RPMI7951 (cell line): ENCODE measurements around the gene MAML3. TPM values are rescaled to one million over a fixed set of nuclear protein-coding genes. Genes with fewer than 3 reads are reported as not detected.

ENCODE experiments used
- DNase-seq: peaks from one replicate; pipeline ENCODE4 v3.0.0-alpha.2; 2012; ENCODE audit warnings: low read depth
- total RNA-seq: library from RNA; depleted of rRNA; stranded (reverse); fragments of >200 nt; shearing (Covaris generic); gene quantifications from 2 replicates; pipeline ENCODE4 v1.2.3, GENCODE V29; 2014

Gene MAML3
- total RNA-seq, 1 experiment from 2014 or later, result 3.2 TPM

DNA sequence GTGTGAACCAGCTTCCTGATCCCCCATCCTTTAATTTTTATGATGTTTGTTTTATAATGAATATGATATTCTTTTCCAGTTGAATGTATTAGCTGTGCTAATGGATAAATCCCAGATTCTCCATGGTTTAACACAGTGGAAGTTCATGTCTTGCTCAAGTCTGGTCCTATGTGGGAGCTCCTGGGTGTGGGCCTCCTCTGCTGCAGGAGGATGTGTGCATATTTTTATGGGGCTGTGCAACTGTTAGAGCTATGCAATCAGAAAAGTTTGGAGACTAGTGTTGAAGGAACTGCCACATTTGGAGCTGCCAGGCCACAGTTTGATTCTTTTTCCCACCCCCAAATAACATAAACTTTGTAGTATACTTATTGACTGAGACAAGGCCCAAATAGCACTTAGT, 463.6 kb downstream of the MAML3 start:
- DNase-seq, result no peak

DNA sequence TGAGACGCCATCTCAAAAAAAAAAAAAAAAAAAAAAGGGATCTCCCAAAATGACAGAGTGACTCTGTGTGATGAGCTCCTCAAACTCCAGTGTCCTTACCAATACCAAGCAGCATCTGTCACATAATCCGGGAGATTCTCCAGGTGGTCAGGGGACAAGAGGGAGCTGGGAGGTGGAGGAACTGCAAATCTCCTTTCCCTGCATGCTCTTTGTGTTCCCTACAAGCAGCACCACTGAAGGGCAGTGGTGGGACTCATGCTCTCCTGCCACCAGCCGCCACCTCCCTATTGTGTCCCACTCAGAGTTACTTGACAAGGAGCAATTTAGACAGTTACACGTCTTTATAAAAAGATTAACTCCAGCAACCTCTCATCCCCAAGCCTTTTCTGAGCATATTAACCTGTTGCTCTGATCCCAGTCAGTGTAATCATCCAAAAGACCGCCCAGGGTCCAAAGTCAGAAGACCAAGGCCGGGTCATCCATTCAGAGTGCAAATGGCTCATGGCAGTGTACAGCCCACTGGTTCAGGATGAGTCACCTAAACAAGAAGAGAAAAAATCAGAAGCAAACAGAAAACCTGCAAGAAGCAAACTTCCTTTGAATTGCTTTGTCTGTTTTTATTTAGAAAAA, 464.8 kb downstream of the MAML3 start:
- DNase-seq, result no peak

DNA sequence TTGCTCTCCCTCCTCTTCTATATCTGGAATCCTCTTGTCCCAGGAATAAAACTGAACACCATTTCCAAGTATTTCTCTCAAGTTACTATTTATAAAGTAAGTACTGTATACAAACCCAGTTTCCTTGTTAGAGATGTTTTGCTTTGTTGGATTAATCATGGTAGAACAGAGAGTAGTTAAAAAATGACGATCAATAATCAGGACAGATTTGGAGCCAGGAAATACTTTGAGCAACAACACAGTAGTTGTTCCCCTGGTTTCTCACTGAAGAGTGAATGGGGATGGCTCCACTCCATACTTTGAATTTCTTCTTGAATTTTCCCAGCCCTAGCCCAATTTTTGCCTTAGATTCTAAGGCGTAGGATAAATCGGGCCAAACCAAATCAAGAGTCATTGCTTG, 467.0 kb downstream of the MAML3 start:
- DNase-seq, result no peak

DNA sequence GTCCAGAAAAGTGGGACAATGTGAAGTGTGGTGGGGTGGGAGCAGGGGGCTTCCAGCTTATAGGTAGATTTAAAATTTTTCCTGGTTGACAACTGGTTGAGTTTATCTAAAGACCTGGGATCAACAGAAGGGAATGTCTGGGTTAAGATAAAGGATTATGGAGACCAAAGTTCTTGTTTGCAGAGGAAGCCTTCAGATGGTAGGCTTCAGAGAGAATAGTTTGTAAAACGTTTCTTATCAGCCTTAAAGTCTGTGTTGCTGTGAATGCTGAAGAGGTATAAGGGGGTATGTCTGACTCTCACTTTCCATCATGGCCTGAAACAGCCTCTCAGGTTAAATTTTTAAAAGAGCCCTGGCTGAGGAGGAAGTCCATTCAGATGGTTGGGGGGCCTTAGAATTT, 467.9 kb downstream of the MAML3 start:
- no peak for DNase-seq

DNA sequence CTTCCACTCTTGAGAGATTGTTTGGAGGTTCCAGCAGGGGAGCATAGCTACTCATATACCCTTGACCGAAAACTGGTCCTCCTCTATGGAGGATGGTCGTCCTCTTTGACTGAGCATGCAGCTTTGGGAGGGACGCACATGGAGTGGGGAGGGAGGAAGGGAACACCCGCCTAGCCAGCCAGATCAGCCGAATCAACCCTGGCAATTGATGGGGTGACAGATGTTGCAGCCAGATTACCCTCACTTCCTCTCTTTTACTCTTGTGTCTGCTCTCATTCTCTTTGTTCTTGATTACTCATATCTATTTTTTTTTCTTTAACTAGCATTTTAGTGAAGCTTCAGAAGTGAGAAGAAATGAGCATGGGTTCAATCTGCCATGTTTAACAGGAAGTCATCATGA, 468.8 kb downstream of the MAML3 start:
- DNase-seq, result no peak

DNA sequence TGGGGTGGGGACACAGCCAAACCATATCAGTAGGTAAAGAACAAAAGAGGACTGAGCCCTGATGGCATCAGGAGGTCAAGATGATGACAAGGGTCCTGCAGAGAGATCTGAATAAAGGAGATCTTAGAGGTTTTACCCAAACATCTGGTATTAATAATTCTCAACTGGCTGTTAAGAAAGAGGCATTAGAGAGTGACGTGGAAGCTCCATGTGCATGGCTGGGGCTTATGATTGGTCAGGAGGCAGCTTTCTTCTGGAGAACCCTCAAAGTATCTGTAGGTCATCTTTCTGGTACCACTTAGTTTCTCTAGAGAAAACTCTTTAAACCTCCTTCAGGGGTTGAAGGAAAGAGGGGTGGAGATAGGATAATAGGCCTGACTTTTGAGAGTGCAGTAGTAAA, 469.6 kb downstream of the MAML3 start:
- DNase-seq, result peak; percentile 18

DNA sequence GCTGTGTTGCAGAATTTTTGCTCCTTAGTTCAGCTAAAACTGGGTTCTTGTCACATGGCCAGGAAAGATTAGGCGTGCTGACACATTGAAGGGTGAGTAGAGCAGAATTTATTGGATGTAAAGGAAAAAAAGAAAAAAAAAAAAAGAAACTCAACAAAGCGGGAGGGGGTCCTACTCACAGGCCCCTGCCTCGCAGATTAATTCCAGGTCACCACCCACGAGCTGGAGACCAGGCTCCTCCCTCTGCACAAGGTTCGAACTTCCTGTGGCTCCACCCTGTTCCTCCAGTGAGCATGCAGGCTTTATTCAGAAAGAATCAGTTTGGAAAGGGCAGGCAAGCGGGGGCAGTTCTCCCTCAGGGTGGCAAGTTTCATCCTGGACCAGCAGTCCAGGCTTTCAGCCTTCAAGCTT, 471.2 kb downstream of the MAML3 start:
- no peak for DNase-seq

DNA sequence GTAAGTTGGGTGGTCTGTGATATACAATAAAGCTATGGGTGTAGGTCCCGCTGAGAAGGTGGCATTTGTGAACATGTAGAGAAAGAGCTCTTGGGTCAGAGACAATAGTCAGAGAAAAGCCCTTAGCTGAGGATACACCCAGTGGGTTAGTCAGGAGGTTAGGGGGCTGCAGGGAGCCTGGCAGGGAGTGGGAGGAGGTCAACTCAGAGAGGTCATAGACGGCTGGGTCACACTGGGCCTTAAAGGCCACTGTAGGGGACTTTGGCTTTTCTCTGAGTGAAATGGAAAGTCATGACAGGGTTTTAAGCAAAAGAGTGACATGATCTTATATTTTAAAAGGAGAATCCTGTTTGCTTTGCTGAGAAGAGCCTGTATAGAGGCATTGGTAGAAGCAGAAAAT, 471.7 kb downstream of the MAML3 start:
- no peak for DNase-seq

DNA sequence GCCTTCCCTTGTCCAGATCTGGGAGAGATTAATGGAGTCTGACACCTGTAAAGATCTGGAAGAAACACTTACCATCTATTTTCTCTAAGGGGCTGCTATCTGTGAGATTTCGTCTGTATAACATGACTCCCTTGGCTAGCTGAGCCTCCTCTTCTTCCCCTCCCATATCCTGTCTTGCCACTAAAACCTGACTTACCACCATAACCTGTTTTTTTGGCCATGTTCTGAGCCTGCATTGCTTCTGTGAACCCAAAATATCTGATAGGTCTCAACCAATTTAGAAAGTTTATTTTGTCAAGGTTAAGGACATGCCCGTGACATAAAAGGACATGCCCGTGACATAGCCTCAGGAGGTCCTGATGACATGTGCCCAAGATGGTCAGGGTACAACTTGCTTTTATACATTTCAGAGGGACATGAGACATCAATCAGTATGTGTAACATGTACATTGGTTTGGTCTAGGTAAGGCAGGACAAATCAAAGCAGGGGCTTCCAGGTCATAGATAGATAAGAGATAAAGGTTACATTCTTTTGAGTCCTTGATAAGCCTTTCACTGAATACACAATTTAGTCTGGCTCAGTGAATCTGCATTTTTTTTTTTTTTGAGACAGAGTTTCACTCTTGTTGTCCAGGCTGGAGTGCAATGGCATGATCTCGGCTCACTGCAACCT, 476.9 kb downstream of the MAML3 start:
- no peak for DNase-seq

DNA sequence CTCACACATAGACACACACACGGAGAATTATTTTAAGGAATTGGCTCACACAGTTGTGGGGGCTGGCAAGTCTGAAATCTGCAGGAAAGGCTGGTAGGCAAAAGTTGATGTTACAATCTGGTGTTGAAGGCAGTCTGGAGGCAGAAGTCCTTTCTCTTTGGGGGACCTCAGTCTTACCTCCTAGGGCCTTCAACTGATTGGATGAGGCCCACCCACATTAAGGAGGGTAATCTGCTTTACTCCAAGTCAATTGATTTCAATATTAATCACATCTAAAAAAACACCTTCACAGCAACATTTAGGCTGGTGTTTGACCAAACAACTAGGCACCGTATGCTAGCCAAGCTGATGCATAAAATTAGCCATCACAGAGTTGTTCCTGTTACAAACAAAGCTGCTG, 477.6 kb downstream of the MAML3 start:
- no peak for DNase-seq

DNA sequence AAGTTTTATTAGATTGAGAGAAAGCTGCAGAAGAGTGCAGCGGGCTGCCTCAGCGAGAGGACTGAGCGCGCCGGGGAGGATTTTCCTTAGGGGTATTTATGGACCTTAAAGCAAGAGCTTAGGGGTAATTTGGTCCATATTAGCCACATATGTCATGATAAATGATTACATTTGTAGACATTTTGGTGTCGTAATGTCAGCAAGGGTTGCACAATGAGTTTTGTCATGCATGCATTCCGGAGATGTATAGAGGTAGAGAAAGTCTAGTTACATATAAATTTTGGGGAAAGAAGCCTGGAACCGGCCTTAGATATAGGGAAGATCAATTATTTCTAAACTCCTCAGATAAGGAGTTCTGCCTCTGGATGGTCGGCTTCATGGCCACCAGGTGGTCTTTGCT, 478.3 kb downstream of the MAML3 start:
- no peak for DNase-seq

DNA sequence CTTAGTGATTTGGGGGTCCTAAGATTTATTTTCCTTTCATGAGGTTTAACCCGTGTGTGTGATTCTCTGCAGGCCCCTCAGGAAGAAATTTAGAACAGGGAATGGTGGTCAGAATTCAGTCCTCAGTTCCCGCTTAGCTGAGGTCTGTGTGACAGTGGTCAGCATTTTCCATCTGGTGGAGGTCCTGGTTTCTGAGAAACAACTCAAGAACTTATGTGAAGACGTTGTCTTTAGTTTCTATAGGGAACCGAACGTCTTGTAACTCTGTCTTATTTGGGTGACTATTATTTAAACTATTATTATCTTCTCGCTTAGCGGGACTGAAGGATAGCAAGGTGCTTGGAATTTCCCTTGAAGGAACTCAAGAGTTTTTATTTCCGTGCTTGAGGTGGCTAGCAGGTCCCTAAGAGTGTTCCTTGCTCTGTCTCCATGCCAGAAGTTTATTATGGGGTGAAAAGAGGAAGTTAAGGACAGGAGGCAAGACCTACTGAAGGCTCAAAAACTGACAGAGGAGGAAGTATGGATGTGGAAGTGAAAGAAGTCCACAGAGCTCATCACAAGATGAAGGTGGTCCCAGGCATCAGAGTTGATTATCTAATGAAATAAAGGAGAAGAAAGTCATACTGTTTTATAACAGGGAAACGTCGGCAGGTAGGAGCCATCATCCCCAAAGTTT, 479.0 kb downstream of the MAML3 start:
- no peak for DNase-seq

DNA sequence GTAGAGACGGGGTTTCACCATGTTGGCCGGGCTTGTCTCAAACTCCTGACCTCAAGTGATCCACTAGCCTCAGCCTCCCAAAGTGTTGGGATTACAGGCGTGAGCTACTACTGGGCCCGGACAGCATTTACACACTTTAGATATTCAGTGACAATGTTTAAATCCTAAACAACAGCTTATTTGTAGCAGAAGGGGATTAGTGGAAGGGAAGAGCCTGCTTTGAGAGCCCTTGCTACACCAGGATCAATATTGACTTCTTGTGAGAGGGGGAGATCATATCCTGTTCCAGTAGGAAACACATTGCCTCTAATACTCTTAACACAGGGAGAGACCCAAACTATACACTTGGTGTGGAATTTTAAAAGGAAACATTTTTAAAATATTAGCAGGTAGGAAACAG, 481.3 kb downstream of the MAML3 start:
- no peak for DNase-seq

DNA sequence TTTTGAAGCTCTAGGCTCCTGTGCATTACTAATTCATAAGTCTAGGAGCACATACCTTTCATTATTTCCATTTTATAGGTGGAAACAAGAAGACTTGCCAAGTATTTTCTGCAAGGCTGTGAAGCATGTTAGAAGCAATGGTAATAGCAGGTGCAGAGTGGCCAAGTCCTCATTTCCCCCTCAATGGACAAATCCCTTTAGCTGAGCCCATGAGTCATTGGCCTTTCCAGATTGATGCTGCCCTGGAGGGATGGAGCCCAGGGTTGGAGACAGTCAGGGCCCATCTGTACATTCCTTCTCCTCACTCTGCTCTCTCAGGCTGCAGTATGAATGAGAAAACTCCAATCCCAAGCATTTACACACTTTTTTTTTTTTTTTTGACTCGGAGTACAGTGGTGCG, 481.8 kb downstream of the MAML3 start:
- peak; percentile 67 for DNase-seq

DNA sequence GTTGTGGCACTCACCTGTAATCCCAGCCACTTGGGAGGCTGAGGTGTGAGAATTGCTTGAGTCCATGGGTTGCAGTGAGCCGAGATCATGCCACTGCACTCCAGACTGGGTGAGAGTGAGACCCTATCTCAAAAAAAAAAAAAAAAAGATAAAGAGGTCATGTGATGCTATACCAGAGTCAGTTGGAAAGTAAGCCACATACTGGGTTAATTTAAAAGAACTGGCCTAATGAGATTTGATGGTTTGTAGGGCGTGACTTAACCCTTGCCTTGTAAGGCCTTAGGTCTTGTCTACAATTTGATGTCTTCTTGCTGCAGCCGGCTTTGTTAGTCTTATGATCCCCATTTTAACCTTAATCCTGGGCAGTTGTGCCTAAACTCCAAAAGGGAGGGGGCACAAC, 483.2 kb downstream of the MAML3 start:
- no peak for DNase-seq

DNA sequence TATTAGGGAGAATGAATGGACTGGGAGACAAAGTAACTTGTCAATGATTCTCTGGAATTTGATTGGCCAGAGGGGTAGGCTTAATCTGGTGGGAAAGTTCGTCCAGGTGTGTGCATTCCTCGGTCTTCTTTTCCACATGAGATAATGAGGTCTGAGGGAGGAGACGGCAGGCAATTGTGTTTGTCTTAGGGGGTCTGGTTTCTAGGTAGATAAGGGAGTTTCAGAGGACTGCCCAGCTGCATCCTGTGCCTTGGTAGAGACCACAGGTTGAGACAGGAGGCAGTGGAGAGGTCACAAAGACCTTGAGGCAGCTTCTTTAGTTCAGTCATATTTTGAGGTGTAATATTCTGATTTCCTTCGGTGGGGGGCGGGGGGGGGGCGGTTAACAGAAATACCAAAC, 484.1 kb downstream of the MAML3 start:
- no peak for DNase-seq

DNA sequence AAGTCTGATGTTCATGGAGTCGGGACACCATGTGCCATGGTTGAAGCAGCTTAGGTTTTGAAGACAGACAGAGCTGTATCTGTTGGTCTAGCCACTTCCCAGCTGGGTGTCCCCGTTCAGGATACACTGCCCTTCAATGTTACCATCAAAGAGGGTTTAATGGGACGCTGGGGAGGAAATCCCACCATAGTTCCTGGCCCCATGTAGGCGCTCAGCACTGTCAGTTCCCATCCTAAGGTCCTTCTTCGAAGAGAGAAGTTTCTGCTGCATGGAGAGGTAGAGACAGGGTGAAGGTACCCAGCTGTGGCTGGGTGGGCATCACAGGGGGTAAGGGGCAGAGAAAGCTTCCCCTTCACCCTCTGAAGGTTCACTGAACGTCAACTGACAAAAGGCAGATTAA, 484.6 kb downstream of the MAML3 start:
- DNase-seq, result no peak

DNA sequence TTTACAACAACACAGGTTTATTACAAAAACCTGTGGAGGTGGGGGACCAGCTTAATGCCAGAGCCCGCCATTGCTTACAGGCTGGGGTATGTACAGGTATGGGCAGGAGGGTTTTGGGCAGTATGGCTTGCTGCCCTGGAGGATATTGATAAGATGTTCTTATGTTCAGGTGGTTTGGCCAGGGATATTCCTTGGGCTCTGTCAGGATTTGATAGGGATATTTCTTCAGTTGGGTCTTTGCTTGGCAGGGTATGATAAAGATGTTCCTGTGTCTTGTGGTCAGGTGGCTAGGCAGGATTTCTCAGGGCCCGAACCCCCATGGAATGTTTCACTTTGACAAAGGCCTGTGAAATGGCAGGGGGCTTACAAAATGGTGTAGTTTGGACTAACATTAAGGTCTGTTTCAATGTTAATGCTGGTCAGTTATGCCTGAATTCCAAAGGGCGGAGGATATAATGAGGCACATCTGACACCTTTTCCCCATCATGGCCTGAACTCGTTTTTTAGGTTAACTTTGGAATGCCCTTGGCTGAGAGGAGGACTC, 485.3 kb downstream of the MAML3 start:
- no peak for DNase-seq

DNA sequence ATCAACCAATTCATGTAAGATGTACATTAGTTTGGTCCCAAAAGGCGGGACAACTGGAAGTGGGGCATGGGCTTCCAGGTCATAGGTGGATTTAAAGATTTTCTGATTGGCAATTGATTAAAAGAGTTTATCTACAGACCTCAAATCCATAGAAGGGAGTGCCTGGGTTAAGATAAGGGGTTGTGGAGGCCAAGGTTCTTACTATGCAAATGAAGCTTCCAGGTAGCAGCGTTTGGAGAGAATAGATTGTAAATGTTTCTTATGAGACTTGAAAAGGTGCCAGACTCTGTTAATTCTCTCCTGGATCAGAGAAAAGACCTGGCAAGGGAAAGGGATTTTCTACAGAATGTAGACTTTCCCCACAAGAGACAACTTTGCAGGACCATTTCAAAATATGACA, 485.9 kb downstream of the MAML3 start:
- no peak for DNase-seq
